PC-3 (cell line): ENCODE results near the gene RPS19BP1.

Source experiments
- CTCF ChIP-seq: fragments of 300-600 bp; sonication (generic); conservative IDR thresholded peaks from 2 replicates; pipeline ENCODE4 v1.5.1; 2017; ENCODE audit warnings: antibody characterized with exemption, low read depth, mild to moderate bottlenecking, low read length
- EZH2 ChIP-seq: fragments of 300-600 bp; sonication (generic); IDR thresholded peaks from one replicate; pipeline ENCODE4 v1.6.1; 2017; ENCODE audit warnings: antibody characterized with exemption, mild to moderate bottlenecking, low read length; ENCODE audit not compliant: unreplicated experiment

- TF ChIP-seq CTCF = no peak
- no peak for TF ChIP-seq EZH2
Measured at GRCh38 chr22:39492186-39492585, 40.4 kb downstream of the RPS19BP1 start.
